PC-9 (cell line): ENCODE results near the gene ZNF717. TPM values are rescaled to one million over a fixed set of nuclear protein-coding genes. Genes with fewer than 3 reads are reported as not detected.
"Not testable (repeated sequence)": the region's sequence is repeated elsewhere in the genome, so short reads cannot be mapped to it uniquely, and the experiment has no call there.

ENCODE experiments used
- BruUV-seq: library from RNA; stranded (reverse); fragments of 400-500 nt; replicated peaks from 2 replicates; lab custom pipeline; 2021; lab: Mats Ljungman, UMichigan
- CTCF ChIA-PET: fragments of 300-600 bp; sonication (Branson Sonifier 250); formaldehyde crosslinking; loops from one replicate; lab custom pipeline; 2022; ENCODE audit warnings: antibody characterized with exemption; lab: Charles Lee
- POLR2A ChIA-PET: fragments of 300-600 bp; sonication (Branson Sonifier 250); formaldehyde crosslinking; loops from one replicate; lab custom pipeline; 2022; ENCODE audit warnings: antibody characterized with exemption; ENCODE audit not compliant: unreplicated experiment; lab: Charles Lee
- DNase-seq, 2 experiments: peaks; one replicate each; pipeline versions ENCODE4 v3.0.0 to v3.0.0-alpha.2; 2015 to 2022; ENCODE audit warnings: mixed read lengths in 1 of 2
- H2AFZ ChIP-seq: fragments of 200-600 bp; sonication (generic); 2 replicates; pipeline ENCODE4 v1.8.1; 2017; ENCODE audit warnings: antibody characterized with exemption
- H3F3A ChIP-seq: fragments of 200-600 bp; sonication (generic); 2 replicates; pipeline ENCODE4 v1.8.1; 2017; ENCODE audit warnings: antibody characterized with exemption, mild to moderate bottlenecking, low read depth; ENCODE audit not compliant: insufficient read depth
- H3K27ac ChIP-seq: fragments of 200-600 bp; sonication (generic); 2 replicates; pipeline ENCODE4 v1.6.1; 2016; ENCODE audit warnings: mixed run types
- H3K27me3 ChIP-seq: fragments of 200-600 bp; sonication (generic); 2 replicates; pipeline ENCODE4 v1.6.1; 2016; ENCODE audit warnings: low read depth, mixed run types; ENCODE audit not compliant: insufficient read depth
- H3K36me3 ChIP-seq: fragments of 200-600 bp; sonication (generic); 2 replicates; pipeline ENCODE4 v1.6.1; 2016; ENCODE audit warnings: low read depth, mixed run types
- H3K4me1 ChIP-seq: fragments of 200-600 bp; sonication (generic); replicated peaks from 2 replicates; pipeline ENCODE4 v1.6.1; 2016; ENCODE audit warnings: mixed run types; ENCODE audit not compliant: insufficient read depth
- H3K4me2 ChIP-seq: fragments of 200-600 bp; sonication (generic); 2 replicates; pipeline ENCODE4 v1.6.1; 2017; ENCODE audit warnings: mixed run types
- H3K4me3 ChIP-seq: fragments of 200-600 bp; sonication (generic); 2 replicates; pipeline ENCODE4 v1.6.1; 2016; ENCODE audit warnings: mixed run types
- H3K79me2 ChIP-seq: fragments of 200-600 bp; sonication (generic); 2 replicates; pipeline ENCODE4 v1.6.1; 2017; ENCODE audit warnings: low read depth, mixed run types
- H3K9me2 ChIP-seq: fragments of 200-600 bp; sonication (generic); 2 replicates; pipeline ENCODE4 v1.8.1; 2017; ENCODE audit warnings: mild to moderate bottlenecking; ENCODE audit not compliant: insufficient read depth
- H3K9me3 ChIP-seq: fragments of 200-600 bp; sonication (generic); 2 replicates; pipeline ENCODE4 v1.8.1; 2016; ENCODE audit warnings: low read depth; ENCODE audit not compliant: insufficient read depth
- H4K20me1 ChIP-seq: fragments of 200-600 bp; sonication (generic); 2 replicates; pipeline ENCODE4 v1.8.1; 2017; ENCODE audit not compliant: insufficient read depth
- EZH2 ChIP-seq: fragments of 200-600 bp; sonication (generic); IDR thresholded peaks from 2 replicates; pipeline ENCODE4 v1.8.0; 2017; ENCODE audit warnings: antibody characterized with exemption, low read depth
- intact Hi-C: fragments of 100-400 bp; cut with micrococcal nuclease; formaldehyde crosslinking; loops from one replicate; pipeline ENCODE4 v1.10.0; 2022; ENCODE audit not compliant: unreplicated experiment
- total RNA-seq: library from RNA; stranded (reverse); gene quantifications from 2 replicates; pipeline ENCODE4 v1.2.3, GENCODE V29; 2021
- TF ChIP-seq, protein P1 (sequence below): fragments of 200-600 bp; sonication (generic); conservative IDR thresholded peaks from 2 replicates; pipeline ENCODE4 v1.6.1; 2017; ENCODE audit warnings: mixed run types, antibody characterized with exemption, mild to moderate bottlenecking, moderate library complexity

ZNF717 gene
- total RNA-seq, 1 experiment from 2014 or later: 30.3 TPM

GRCh38 chr3:75814797-75815196, 29.4 kb upstream of the ZNF717 start:
- DNase-seq: no peak
- Histone ChIP-seq H3F3A (no peaks in the 10 kb centered on the region), H3K79me2 (no peaks in the 10 kb centered on the region), H4K20me1 (0 out of 2 replicates have a peak, but pooled peaks cover 4% of the 10 kb centered on the region), H3K9me3 (no peaks in the 10 kb centered on the region), H3K27ac (no peak overlapping the region), H3K9me2 (no peaks in the 10 kb centered on the region), H2AFZ (no peak overlapping the region), H3K36me3 (no peaks in the 10 kb centered on the region), H3K27me3 (no peaks in the 10 kb centered on the region), H3K4me2 (no peak overlapping the region), H3K4me3 (no peak overlapping the region), H3K4me1 (no peaks in the 10 kb centered on the region)
- CTCF ChIA-PET: no interaction called here
- intact Hi-C loops: no loop called here
- POLR2A ChIA-PET: no interaction called here
- TF ChIP-seq, protein P1, sequence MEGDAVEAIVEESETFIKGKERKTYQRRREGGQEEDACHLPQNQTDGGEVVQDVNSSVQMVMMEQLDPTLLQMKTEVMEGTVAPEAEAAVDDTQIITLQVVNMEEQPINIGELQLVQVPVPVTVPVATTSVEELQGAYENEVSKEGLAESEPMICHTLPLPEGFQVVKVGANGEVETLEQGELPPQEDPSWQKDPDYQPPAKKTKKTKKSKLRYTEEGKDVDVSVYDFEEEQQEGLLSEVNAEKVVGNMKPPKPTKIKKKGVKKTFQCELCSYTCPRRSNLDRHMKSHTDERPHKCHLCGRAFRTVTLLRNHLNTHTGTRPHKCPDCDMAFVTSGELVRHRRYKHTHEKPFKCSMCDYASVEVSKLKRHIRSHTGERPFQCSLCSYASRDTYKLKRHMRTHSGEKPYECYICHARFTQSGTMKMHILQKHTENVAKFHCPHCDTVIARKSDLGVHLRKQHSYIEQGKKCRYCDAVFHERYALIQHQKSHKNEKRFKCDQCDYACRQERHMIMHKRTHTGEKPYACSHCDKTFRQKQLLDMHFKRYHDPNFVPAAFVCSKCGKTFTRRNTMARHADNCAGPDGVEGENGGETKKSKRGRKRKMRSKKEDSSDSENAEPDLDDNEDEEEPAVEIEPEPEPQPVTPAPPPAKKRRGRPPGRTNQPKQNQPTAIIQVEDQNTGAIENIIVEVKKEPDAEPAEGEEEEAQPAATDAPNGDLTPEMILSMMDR: no peak
- no peak for TF ChIP-seq EZH2
- no TSS peak for BruUV-seq

GRCh38 chr3:75782506-75782905, 2.8 kb downstream of the ZNF717 start:
- no peaks in the 10 kb centered on the region for H3F3A ChIP-seq
- no peak for DNase-seq
- H3K9me2 ChIP-seq: no peaks in the 10 kb centered on the region
- peaks cover 16% of the 10 kb centered on the region for H3K79me2 ChIP-seq
- TF ChIP-seq, protein P1: no peak
- no peak for TF ChIP-seq EZH2
- H3K4me2 ChIP-seq: no peak overlapping the region
- POLR2A ChIA-PET: no interaction called here
- H3K4me1 ChIP-seq: 0 out of 2 replicates have a peak, but pooled peaks cover 6% of the 10 kb centered on the region
- H3K4me3 ChIP-seq: no peak overlapping the region
- CTCF ChIA-PET: no interaction called here
- no peaks in the 10 kb centered on the region for H3K27me3 ChIP-seq
- BruUV-seq: no TSS peak
- no peaks in the 10 kb centered on the region; the same call in 1 of the 2 replicates for H3K9me3 ChIP-seq
- no peak overlapping the region for H3K27ac ChIP-seq
- H2AFZ ChIP-seq: no peak overlapping the region
- intact Hi-C loops: no loop called here
- H3K36me3 ChIP-seq: peaks cover 23% of the 10 kb centered on the region
- no peaks in the 10 kb centered on the region for H4K20me1 ChIP-seq

- Histone ChIP-seq H2AFZ (no peak overlapping the region), H3K9me2 (no peaks in the 10 kb centered on the region), H3F3A (no peaks in the 10 kb centered on the region), H3K27me3 (no peaks in the 10 kb centered on the region), H3K9me3 (no peaks in the 10 kb centered on the region; the same call in 1 of the 2 replicates), H3K36me3 (peaks cover 34% of the 10 kb centered on the region), H3K4me3 (no peak overlapping the region), H3K4me1 (0 out of 2 replicates have a peak, but pooled peaks cover 6% of the 10 kb centered on the region), H4K20me1 (no peaks in the 10 kb centered on the region), H3K4me2 (no peak overlapping the region), H3K79me2 (peaks cover 26% of the 10 kb centered on the region), H3K27ac (no peak overlapping the region)
- no peak for TF ChIP-seq EZH2
- TF ChIP-seq, protein P1: no peak
- ChIA-PET CTCF (no interaction called here), POLR2A (interaction anchor here (0.6 to 0.7 kb wide), 2 partner anchors 142 to 345 kb away, joined by 3 to 7 read pairs; no protein-coding TSS in a partner anchor)
- intact Hi-C loops: no loop called here
- DNase-seq: no peak
- no TSS peak for BruUV-seq
Observed at GRCh38 chr3:75781079-75781745, 4.1 kb downstream of the ZNF717 start.

GRCh38 chr3:75777742-75778141, 7.6 kb downstream of the ZNF717 start:
- H3K27ac ChIP-seq, H4K20me1 ChIP-seq, H3F3A ChIP-seq, BruUV-seq, H3K4me1 ChIP-seq, H3K4me3 ChIP-seq, intact Hi-C loops, POLR2A ChIA-PET, H3K4me2 ChIP-seq, H2AFZ ChIP-seq, H3K9me2 ChIP-seq, H3K9me3 ChIP-seq, H3K27me3 ChIP-seq, DNase-seq, CTCF ChIA-PET: not testable (repeated sequence)
- Histone ChIP-seq H3K36me3 (peaks cover 40% of the 10 kb centered on the region), H3K79me2 (peaks cover 21% of the 10 kb centered on the region)

DNA sequence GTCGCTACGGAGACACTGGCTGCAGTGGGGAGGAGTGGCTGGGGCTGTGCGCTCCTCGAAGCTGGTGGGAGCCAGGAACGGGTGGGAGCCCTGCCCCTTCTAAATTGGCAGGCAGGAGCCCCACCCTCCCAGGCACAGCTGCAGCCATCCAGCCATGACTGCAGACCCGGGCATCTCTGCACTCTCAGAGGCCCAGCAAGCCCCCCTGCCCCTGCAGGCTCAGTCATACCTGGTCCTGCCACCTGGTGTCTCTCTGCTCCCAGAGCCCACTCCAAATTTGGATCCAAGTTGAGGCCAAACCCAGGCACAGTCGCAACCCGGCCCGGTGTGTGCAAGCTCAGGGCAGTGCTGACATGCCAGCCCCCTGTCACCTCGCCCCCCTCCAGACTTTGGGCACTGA, 13.7 kb downstream of the ZNF717 start:
- H3K9me2 ChIP-seq, H3K79me2 ChIP-seq, BruUV-seq, H3K27me3 ChIP-seq, H2AFZ ChIP-seq, DNase-seq, H4K20me1 ChIP-seq, H3K27ac ChIP-seq, H3K4me2 ChIP-seq, H3F3A ChIP-seq, H3K4me1 ChIP-seq, intact Hi-C loops, CTCF ChIA-PET, H3K4me3 ChIP-seq, H3K9me3 ChIP-seq, POLR2A ChIA-PET: not testable (repeated sequence)
- peaks cover 13% of the 10 kb centered on the region for H3K36me3 ChIP-seq
